ENCODE measurements around the gene COMT. TPM values are rescaled to one million over a fixed set of nuclear protein-coding genes. Genes with fewer than 3 reads are reported as not detected.

COMT gene
- total and polyA plus RNA-seq, 8 donors: 47.9 to 95.0 (median 62.3) TPM

GRCh38 chr22:19898831-19899567 is 42.6 kb upstream of the COMT start:
- ATAC-seq: no peak
- Histone ChIP-seq H3K27ac (no peak overlapping the region), H3K4me3 (no peak overlapping the region), H3K36me3 (no peaks in the 10 kb centered on the region), H3K4me1 (no peaks in the 10 kb centered on the region), H3K27me3 (no peaks in the 10 kb centered on the region), H3K9me3 (no peaks in the 10 kb centered on the region)
- TF ChIP-seq CTCF (IDR thresholded peaks at IDR 0.05): no peak
- intact Hi-C loops (cut with DNase I): no loop called here
- no peak for FAIRE-seq
- WGBS, 2 donors: 89% methylated on average over 16 of the region's 16 CpGs
- DNase-seq: no peak

DNA sequence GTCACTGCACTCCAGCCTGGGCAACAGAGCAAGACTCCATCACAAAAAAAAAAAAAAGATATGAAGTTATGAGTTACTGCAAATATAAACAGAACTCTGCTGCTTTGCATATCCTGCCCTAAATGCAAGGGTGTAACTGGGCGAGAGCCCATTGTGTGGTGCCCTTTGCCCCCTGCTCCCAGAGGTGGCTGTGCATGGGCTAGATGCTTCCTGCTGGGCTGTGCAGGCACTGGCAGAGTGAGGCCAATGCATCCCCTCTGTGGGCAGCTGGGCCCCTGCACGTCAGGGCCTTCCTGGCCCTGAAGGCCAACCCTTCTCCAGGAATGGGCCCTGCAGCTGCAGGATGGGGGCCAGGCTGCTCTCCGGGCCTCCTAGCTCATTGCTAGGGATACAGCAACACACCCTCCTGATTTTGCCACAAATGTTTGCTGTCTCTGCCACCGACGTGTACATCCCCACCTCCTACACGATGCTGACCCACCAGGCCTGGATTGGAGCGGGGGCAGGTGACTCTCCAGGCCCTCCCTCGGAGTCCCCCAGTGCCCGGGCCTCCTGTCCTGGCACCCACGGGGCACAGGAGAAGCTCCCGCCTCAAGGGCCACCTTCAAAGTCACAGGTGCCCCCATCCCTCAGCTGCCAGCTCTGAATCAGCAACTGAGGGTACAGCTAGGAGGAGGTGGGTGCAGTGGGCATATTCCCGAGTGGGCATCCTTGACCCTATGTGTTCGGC is 40.7 kb upstream of the COMT start:
- DNase-seq (peak in 1 of 6 donors; percentile 1), FAIRE-seq (no peak), ATAC-seq (peak in 1 of 4 donors; percentile 26)
- no peaks in the 10 kb centered on the region for H3K9me3 ChIP-seq
- H3K27me3 ChIP-seq: no peaks in the 10 kb centered on the region
- H3K27ac ChIP-seq: no peak overlapping the region
- TF ChIP-seq CTCF (IDR thresholded peaks at IDR 0.05): no peak
- 81 to 88% methylated on average over 13 of the region's 13 CpGs for WGBS, 2 donors
- no peak overlapping the region for H3K4me3 ChIP-seq
- intact Hi-C loops (cut with DNase I): loop anchor here in 1 of 3 donors (5.0 kb wide), 1 partner anchor 159 kb away; no protein-coding TSS in a partner anchor
- H3K36me3 ChIP-seq: no peaks in the 10 kb centered on the region
- no peaks in the 10 kb centered on the region for H3K4me1 ChIP-seq

DNA sequence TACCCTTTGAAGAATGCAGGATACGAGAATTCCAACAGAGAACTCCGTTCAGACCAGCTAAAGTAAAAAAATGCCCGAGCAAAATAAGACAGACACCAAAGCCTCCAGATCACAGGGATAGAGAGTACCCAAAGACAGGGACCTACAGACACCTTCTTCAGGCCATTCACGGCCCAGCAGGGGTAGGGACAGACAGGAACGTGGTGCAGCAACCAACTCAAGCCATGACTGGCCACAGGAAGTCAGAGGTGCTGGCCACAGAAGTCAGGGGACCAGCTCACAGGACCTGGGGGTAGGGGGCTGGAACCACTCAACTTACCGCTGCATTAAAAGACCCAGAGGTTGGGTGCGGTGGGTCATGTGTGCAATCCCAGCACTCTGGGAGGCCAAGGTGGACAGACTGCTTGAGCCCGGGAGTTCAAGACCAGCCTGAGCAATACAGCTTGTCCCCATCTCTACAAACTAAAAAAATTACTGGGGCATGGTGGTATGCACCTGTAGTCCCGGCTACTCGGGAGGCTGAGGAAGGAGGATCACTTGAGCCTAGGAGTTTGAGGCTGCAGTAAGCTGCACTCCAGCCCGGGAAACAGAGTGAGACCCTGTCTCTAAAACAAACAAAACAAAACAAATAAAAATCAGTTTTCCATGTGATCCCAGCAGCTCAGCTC is 39.9 kb upstream of the COMT start:
- Histone ChIP-seq H3K4me1 (no peaks in the 10 kb centered on the region), H3K9me3 (no peaks in the 10 kb centered on the region), H3K4me3 (no peak overlapping the region), H3K27ac (no peak overlapping the region), H3K36me3 (no peaks in the 10 kb centered on the region), H3K27me3 (no peaks in the 10 kb centered on the region)
- ATAC-seq (no peak), DNase-seq (no peak), FAIRE-seq (no peak)
- no peak for TF ChIP-seq CTCF (IDR thresholded peaks at IDR 0.05)
- intact Hi-C loops (cut with DNase I): loop anchor here in 1 of 3 donors (5.0 kb wide), 1 partner anchor 159 kb away; no protein-coding TSS in a partner anchor
- 83 to 86% methylated on average over 11 of the region's 11 CpGs for WGBS, 2 donors

GRCh38 chr22:19902245-19902715 is 39.3 kb upstream of the COMT start:
- Histone ChIP-seq H3K27ac (no peak overlapping the region), H3K36me3 (no peaks in the 10 kb centered on the region), H3K27me3 (no peaks in the 10 kb centered on the region), H3K9me3 (no peaks in the 10 kb centered on the region), H3K4me3 (no peak overlapping the region), H3K4me1 (no peaks in the 10 kb centered on the region)
- intact Hi-C loops (cut with DNase I): loop anchor here in 1 of 3 donors (5.0 kb wide), 1 partner anchor 160 kb away; no protein-coding TSS in a partner anchor
- ATAC-seq (no peak), FAIRE-seq (no peak), DNase-seq (no peak)
- WGBS, 2 donors: 93% methylated on average over 7 of the region's 7 CpGs
- no peak for TF ChIP-seq CTCF (IDR thresholded peaks at IDR 0.05)
